BLaER1 (cell line): Measurements from ENCODE around the gene AFG1L.

Experiments
- H3K27ac ChIP-seq: shearing (Covaris generic); formaldehyde crosslinking; 2 replicates; pipeline ENCODE4 v1.8.1; 2022
- H3K27me3 ChIP-seq: shearing (Covaris generic); formaldehyde crosslinking; 2 replicates; pipeline ENCODE4 v1.8.1; 2022
- H3K36me3 ChIP-seq: shearing (Covaris generic); formaldehyde crosslinking; 2 replicates; pipeline ENCODE4 v1.8.1; 2022
- H3K4me1 ChIP-seq: shearing (Covaris generic); formaldehyde crosslinking; 2 replicates; pipeline ENCODE4 v1.8.1; 2022
- H3K4me2 ChIP-seq: shearing (Covaris generic); formaldehyde crosslinking; 2 replicates; pipeline ENCODE4 v1.8.1; 2022
- H3K4me3 ChIP-seq: shearing (Covaris generic); formaldehyde crosslinking; 2 replicates; pipeline ENCODE4 v1.8.1; 2022
- H3K9ac ChIP-seq: shearing (Covaris generic); formaldehyde crosslinking; 2 replicates; pipeline ENCODE4 v1.8.1; 2022
- H3K9me3 ChIP-seq: shearing (Covaris generic); formaldehyde crosslinking; 2 replicates; pipeline ENCODE4 v1.8.1; 2022
- H4K20me1 ChIP-seq: shearing (Covaris generic); formaldehyde crosslinking; 2 replicates; pipeline ENCODE4 v1.8.1; 2022
- Cebpa-rat ChIP-seq: shearing (Covaris generic); IDR thresholded peaks from 2 replicates; pipeline ENCODE4 v1.8.1; 2022

AFG1L gene

DNA sequence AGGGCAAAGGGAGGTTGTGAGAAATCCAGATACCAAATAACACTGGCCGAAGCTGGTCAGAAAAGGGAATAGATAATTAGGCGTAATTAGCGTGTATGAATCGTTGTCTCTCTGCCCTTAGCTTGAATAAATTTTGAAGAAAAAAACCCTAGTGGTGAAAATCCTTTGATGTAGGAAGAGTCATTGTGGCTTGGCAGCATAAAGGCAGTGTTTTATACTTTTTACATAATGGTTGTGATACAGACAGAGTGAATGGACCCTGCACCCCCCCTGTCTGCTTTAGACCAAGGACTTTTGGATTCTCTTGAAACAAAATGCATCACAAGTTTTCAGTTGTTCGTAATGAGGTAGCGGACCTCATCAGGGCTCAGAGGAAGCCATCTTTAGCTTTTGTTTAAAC lies 126.5 kb downstream of the AFG1L start:
- TF ChIP-seq Cebpa-rat = no peak
- no peaks in the 10 kb centered on the region for H3K4me1 ChIP-seq
- H4K20me1 ChIP-seq = no peaks in the 10 kb centered on the region
- H3K36me3 ChIP-seq = no peaks in the 10 kb centered on the region
- no peak overlapping the region for H3K9ac ChIP-seq
- H3K4me2 ChIP-seq = no peak overlapping the region
- no peaks in the 10 kb centered on the region for H3K9me3 ChIP-seq
- H3K27ac ChIP-seq = no peak overlapping the region
- H3K4me3 ChIP-seq = no peak overlapping the region
- H3K27me3 ChIP-seq = no peaks in the 10 kb centered on the region

DNA sequence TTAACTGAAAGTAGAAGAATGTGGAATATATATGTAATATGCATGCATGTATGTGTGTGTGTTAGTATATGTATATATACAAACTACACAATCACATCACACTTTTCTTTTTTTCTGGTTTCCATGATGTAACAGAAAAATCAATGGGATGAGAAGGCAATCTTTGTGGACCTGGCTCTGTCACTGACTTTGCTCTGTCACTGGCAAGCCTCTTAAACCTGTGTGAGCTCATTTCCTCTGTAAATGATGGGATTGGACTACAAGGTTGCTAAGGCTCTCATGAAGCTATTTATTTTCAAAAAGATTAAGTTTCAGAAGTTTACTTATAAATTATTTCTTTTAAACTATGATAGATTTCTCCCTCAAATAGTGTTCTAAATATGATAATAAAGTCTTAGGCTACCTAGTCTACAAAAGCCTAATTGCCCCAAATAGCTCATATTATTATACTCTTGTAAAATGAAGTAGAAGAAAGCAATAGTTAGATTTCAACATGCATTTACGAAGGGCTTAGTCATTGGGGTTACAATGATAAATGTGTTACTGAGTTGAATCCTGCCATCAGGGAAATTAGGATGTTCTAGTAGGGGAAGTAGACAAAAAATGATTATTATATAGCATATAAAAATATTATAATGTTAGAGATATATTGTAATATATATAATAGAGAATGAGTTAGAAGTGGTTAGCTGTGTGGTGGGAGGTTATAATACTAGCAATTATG lies 129.3 kb downstream of the AFG1L start:
- no peaks in the 10 kb centered on the region for H3K27me3 ChIP-seq
- no peaks in the 10 kb centered on the region for H3K36me3 ChIP-seq
- no peak for TF ChIP-seq Cebpa-rat
- no peaks in the 10 kb centered on the region for H3K9me3 ChIP-seq
- H3K9ac ChIP-seq = no peak overlapping the region
- no peak overlapping the region for H3K27ac ChIP-seq
- H4K20me1 ChIP-seq = no peaks in the 10 kb centered on the region
- no peaks in the 10 kb centered on the region for H3K4me1 ChIP-seq
- H3K4me3 ChIP-seq = no peak overlapping the region
- no peak overlapping the region for H3K4me2 ChIP-seq

DNA sequence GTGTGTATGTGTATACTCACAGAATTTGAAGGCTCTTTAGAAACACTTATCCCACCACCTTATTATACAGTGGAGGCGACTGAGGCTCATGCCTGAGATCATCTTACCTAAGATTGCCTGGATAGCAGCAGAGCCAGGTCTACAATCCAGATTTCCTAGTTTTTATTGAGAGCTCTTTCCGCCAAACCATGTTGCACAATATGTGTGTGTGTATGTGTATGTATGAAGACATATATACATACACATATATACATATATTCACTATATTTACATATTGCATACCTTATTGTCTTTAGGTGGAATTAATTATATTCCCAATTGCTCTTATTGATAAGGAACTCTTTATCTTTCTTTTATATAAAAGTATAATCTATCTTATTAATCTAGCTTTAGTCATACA lies 130.6 kb downstream of the AFG1L start:
- H3K4me3 ChIP-seq = no peak overlapping the region
- H3K27me3 ChIP-seq = no peaks in the 10 kb centered on the region
- no peak overlapping the region for H3K27ac ChIP-seq
- no peaks in the 10 kb centered on the region for H4K20me1 ChIP-seq
- no peaks in the 10 kb centered on the region for H3K4me1 ChIP-seq
- no peaks in the 10 kb centered on the region for H3K9me3 ChIP-seq
- H3K36me3 ChIP-seq = no peaks in the 10 kb centered on the region
- no peak overlapping the region for H3K9ac ChIP-seq
- no peak for TF ChIP-seq Cebpa-rat
- H3K4me2 ChIP-seq = no peak overlapping the region

DNA sequence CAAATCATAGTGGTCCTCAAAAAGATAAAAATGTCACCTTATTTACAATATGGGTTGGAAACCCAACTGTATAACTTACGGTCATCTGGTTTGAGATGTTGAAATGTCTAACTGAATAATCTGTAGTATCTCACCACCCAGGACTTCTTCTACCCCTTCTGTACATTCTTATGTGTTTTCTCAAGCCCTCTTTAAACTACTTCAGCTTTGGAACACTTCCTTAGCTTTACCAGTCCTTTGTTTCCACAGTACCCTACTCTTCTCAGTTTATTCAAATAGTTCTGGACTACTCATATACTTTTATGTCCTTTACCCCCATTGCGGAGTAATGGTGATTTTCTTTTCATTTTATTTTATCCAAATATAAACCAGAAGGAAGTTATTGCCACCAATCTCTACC lies 137.3 kb downstream of the AFG1L start:
- Histone ChIP-seq H3K4me3 (no peak overlapping the region), H3K27me3 (no peaks in the 10 kb centered on the region), H3K9ac (no peak overlapping the region), H3K4me1 (no peaks in the 10 kb centered on the region), H4K20me1 (no peaks in the 10 kb centered on the region), H3K27ac (no peak overlapping the region), H3K4me2 (no peak overlapping the region), H3K36me3 (no peaks in the 10 kb centered on the region), H3K9me3 (no peaks in the 10 kb centered on the region)
- no peak for TF ChIP-seq Cebpa-rat

DNA sequence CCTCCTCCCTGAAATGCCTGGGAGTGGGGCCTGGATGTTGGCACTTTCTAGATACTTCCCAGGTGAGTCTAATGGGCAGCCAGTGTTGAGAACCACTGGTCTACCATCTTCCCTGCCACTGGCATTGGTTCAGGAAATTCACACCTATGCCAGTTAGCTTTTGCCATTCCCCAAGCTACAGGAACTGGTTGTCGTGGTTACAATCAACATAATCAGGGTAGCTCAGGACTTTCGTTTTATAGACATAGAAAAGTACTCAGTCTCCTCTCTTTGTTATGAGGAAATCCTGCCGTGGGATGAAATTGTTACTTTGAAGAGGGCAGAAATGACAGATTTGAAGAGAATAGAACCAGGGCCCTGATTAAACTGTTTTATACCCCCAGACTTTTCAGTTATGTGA lies 137.9 kb downstream of the AFG1L start:
- Histone ChIP-seq H3K4me2 (no peak overlapping the region), H3K36me3 (no peaks in the 10 kb centered on the region), H3K9me3 (no peaks in the 10 kb centered on the region), H3K9ac (no peak overlapping the region), H3K4me3 (no peak overlapping the region), H4K20me1 (no peaks in the 10 kb centered on the region), H3K27ac (no peak overlapping the region), H3K27me3 (no peaks in the 10 kb centered on the region), H3K4me1 (no peaks in the 10 kb centered on the region)
- TF ChIP-seq Cebpa-rat = no peak

DNA sequence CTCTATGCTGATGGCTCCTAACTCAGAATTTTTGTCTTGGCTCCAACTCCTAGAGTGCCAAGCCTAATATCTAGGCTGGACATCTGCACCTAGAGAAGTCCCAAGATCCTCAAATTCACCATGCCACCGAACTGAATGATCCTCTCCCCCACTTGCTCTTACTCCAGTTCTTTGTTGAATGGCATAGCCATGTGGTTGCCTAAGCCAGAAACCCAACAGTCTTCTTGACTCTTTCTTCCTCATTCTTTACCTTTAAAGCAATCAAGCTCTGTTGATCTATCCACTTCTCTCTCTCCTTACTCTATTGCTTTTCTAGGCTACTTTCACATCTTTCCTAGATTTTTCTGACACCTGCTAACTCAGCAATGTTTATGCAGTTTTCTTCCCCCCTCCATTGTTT lies 139.4 kb downstream of the AFG1L start:
- H3K27ac ChIP-seq = no peak overlapping the region
- no peak overlapping the region for H3K4me3 ChIP-seq
- H3K9ac ChIP-seq = no peak overlapping the region
- no peaks in the 10 kb centered on the region for H4K20me1 ChIP-seq
- no peaks in the 10 kb centered on the region for H3K4me1 ChIP-seq
- no peak overlapping the region for H3K4me2 ChIP-seq
- no peaks in the 10 kb centered on the region for H3K9me3 ChIP-seq
- no peak for TF ChIP-seq Cebpa-rat
- H3K27me3 ChIP-seq = no peaks in the 10 kb centered on the region
- no peaks in the 10 kb centered on the region for H3K36me3 ChIP-seq

DNA sequence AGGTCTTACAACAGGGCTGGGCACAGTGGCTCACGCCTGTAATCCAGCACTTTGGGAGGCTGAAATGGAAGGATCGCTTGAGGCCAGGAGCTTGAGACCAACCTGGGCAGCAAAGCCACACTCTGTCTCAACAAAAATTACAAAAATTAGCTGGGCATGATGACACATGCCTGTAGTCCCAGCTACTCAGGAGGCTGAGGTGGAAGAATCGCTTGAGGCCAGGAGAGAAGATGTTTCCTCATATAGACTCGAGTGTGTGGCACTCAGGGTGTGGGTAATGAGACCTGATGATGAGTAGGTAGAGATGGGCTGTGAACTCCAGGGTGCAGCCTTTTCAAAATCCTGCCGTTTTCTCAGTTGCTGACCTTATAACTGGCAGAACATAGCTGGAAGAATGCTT lies 140.5 kb downstream of the AFG1L start:
- no peaks in the 10 kb centered on the region for H3K27me3 ChIP-seq
- no peak overlapping the region for H3K4me2 ChIP-seq
- H3K9me3 ChIP-seq = no peaks in the 10 kb centered on the region
- H3K9ac ChIP-seq = no peak overlapping the region
- H3K4me1 ChIP-seq = no peaks in the 10 kb centered on the region
- H3K36me3 ChIP-seq = no peaks in the 10 kb centered on the region
- no peak for TF ChIP-seq Cebpa-rat
- H3K4me3 ChIP-seq = no peak overlapping the region
- no peaks in the 10 kb centered on the region for H4K20me1 ChIP-seq
- H3K27ac ChIP-seq = no peak overlapping the region

DNA sequence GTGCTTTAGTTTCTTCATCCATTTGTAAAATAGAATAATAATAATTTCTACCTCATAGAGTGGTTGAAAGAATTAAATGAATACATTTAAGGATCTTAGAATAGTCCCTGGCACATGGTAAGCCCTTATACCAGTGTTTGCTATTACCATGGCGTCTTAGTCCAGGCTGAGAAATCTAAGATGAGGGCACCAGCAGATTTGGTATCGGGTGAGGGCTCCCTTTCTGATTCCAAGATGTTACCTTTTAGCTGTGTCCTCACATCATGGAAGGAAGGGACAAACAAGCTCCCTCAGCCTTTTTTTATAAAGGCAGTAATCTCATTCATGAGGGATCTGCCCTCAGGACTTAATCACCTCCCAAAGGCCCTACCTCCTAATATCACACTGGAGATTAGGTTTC lies 141.9 kb downstream of the AFG1L start:
- H3K4me2 ChIP-seq = no peak overlapping the region
- TF ChIP-seq Cebpa-rat = no peak
- H4K20me1 ChIP-seq = no peaks in the 10 kb centered on the region
- no peaks in the 10 kb centered on the region for H3K4me1 ChIP-seq
- H3K27me3 ChIP-seq = no peaks in the 10 kb centered on the region; the same call in 1 of the 2 replicates
- no peaks in the 10 kb centered on the region for H3K36me3 ChIP-seq
- no peak overlapping the region for H3K27ac ChIP-seq
- no peaks in the 10 kb centered on the region for H3K9me3 ChIP-seq
- no peak overlapping the region for H3K4me3 ChIP-seq
- no peak overlapping the region for H3K9ac ChIP-seq

DNA sequence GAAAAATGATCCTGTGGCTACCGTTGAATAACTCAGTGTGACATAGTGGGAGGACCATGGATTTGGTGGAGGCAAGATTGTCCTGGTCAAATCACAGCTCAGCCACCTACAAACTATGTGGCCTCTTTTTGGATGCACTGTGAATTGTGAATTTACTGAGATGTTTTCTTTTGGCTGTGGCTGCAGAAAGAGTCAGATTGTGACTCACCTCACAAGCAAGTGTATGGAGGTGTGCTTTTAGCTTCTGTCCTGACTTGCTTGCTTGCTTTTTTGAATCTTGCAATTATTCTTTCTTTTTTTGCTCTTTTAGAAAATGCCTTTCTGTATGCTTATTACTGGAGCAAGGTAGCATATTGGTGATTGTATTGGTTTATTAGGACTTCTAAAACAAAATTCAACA lies 143.0 kb downstream of the AFG1L start:
- Histone ChIP-seq H3K4me1 (no peaks in the 10 kb centered on the region), H3K9ac (no peak overlapping the region), H3K4me3 (no peak overlapping the region), H3K27me3 (peaks cover 10% of the 10 kb centered on the region), H4K20me1 (peaks cover 7% of the 10 kb centered on the region; the same call in 1 of the 2 replicates), H3K9me3 (no peaks in the 10 kb centered on the region), H3K36me3 (no peaks in the 10 kb centered on the region), H3K4me2 (no peak overlapping the region), H3K27ac (no peak overlapping the region)
- no peak for TF ChIP-seq Cebpa-rat

DNA sequence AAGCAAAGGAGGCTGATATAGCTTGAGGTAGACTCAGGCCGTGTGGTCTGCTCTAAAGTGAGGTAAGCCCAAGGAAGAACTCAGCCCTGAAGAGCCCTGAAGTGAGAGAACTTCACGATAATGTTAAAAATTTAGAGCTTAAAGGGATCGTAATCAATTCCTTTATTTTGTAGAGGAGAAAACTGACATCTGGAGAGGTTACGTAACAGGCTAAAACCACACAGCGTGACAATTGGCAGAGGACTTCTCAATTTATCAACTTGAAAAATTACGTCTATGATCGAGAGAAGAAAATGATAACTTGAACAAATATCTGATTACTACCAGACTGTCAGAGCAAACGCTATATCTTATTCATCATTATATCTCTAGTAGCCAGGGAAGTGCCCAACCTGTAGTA lies 144.1 kb downstream of the AFG1L start:
- Histone ChIP-seq H3K9me3 (no peaks in the 10 kb centered on the region), H3K4me1 (no peaks in the 10 kb centered on the region), H3K27ac (no peak overlapping the region), H3K4me2 (no peak overlapping the region), H3K4me3 (no peak overlapping the region), H3K36me3 (no peaks in the 10 kb centered on the region; the same call in 1 of the 2 replicates), H3K27me3 (peaks cover 21% of the 10 kb centered on the region), H3K9ac (no peak overlapping the region), H4K20me1 (peaks cover 17% of the 10 kb centered on the region; the same call in 1 of the 2 replicates)
- TF ChIP-seq Cebpa-rat = no peak

DNA sequence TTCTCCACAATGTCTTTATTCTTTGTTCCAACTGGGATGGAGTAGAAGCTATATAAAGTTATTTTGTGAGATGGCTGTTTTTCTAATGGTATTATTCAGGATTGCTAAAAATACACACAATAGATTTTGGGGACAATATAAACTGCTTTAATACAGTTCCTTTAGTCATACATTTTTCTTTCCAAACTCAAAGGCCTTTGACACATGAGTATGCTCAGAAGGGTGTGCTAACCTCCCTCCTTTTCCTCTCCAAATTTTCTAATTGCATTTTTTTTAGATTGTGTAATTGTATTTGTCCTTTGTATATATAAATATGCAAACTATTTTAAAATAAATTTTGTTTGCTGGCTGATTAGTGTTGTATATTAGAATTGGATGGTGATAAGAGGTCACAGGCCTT lies 146.3 kb downstream of the AFG1L start:
- H3K36me3 ChIP-seq = no peaks in the 10 kb centered on the region; the same call in 1 of the 2 replicates
- H3K4me2 ChIP-seq = no peak overlapping the region
- no peak for TF ChIP-seq Cebpa-rat
- H3K4me1 ChIP-seq = peaks cover 18% of the 10 kb centered on the region
- H3K9me3 ChIP-seq = no peaks in the 10 kb centered on the region
- H3K9ac ChIP-seq = no peak overlapping the region
- peaks cover 39% of the 10 kb centered on the region for H4K20me1 ChIP-seq
- H3K27me3 ChIP-seq = peaks cover 31% of the 10 kb centered on the region
- no peak overlapping the region for H3K27ac ChIP-seq
- H3K4me3 ChIP-seq = no peak overlapping the region
